HepG2 (cell line): ENCODE data around the gene HES7. TPM values are rescaled to one million over a fixed set of nuclear protein-coding genes. Genes with fewer than 3 reads are reported as not detected.
A peak's percentile ranks its signal among the peaks of the same experiment; 100 is the strongest.

Experiments
- GATAD2A ChIP-seq: IDR thresholded peaks from 2 replicates; pipeline ENCODE4 v1.6.1; 2016
- HDAC1 ChIP-seq: sonication (generic); formaldehyde crosslinking; IDR thresholded peaks from 2 replicates; pipeline ENCODE4 v1.5.1; 2020; ENCODE audit warnings: mild to moderate bottlenecking, missing genetic modification reagents
- HNRNPK ChIP-seq: fragments of 200-400 bp; formaldehyde crosslinking; IDR thresholded peaks from 2 replicates; pipeline ENCODE4 v1.6.1; 2018; ENCODE audit warnings: low read length, low read depth, moderate library complexity, mild to moderate bottlenecking; ENCODE audit not compliant: poor library complexity, severe bottlenecking
- KMT2B ChIP-seq: IDR thresholded peaks from 2 replicates; pipeline ENCODE4 v1.6.1; 2016; ENCODE audit warnings: missing genetic modification reagents, missing compliant biosample characterization
- MED8 ChIP-seq: sonication (generic); formaldehyde crosslinking; IDR thresholded peaks from 2 replicates; pipeline ENCODE4 v1.8.1; 2023; ENCODE audit warnings: mild to moderate bottlenecking, missing genetic modification reagents; ENCODE audit not compliant: insufficient replicate concordance
- PBX3 ChIP-seq: sonication (generic); formaldehyde crosslinking; IDR thresholded peaks from 2 replicates; pipeline ENCODE4 v1.8.1; 2023; ENCODE audit warnings: missing genetic modification reagents, inconsistent platforms, borderline replicate concordance
- RAD51 ChIP-seq: fragments of 450-650 bp; IDR thresholded peaks from 2 replicates; pipeline ENCODE4 v1.6.1; 2016; ENCODE audit warnings: borderline replicate concordance
- TEAD3 ChIP-seq: optimal IDR thresholded peaks from 2 replicates; pipeline ENCODE3; 2016; ENCODE audit warnings: borderline replicate concordance
- TFDP1 ChIP-seq: IDR thresholded peaks from 2 replicates; pipeline ENCODE4 v1.6.1; 2016; ENCODE audit warnings: missing compliant biosample characterization, missing genetic modification reagents, borderline replicate concordance
- TFDP2 ChIP-seq: sonication (generic); formaldehyde crosslinking; IDR thresholded peaks from 2 replicates; pipeline ENCODE4 v1.4.0; 2020; ENCODE audit warnings: missing genetic modification reagents
- ZMYM4 ChIP-seq: sonication (generic); formaldehyde crosslinking; IDR thresholded peaks from 2 replicates; pipeline ENCODE4 v1.8.1; 2023; ENCODE audit warnings: mild to moderate bottlenecking, missing genetic modification reagents
- ZNF24 ChIP-seq: fragments of 450-650 bp; IDR thresholded peaks from 2 replicates; pipeline ENCODE4 v1.6.1; 2017; ENCODE audit warnings: antibody characterized with exemption, mild to moderate bottlenecking
- ZNF3 ChIP-seq: IDR thresholded peaks from 2 replicates; pipeline ENCODE4 v1.7.0; 2017; ENCODE audit warnings: inconsistent platforms
- ZNF441 ChIP-seq: sonication (generic); formaldehyde crosslinking; IDR thresholded peaks from 2 replicates; pipeline ENCODE4 v1.7.0; 2021; ENCODE audit warnings: missing genetic modification reagents, borderline replicate concordance
- ZNF639 ChIP-seq: conservative IDR thresholded peaks from 2 replicates; pipeline ENCODE4 v1.6.1; 2018; ENCODE audit warnings: missing genetic modification reagents
- ZSCAN31 ChIP-seq: sonication (generic); formaldehyde crosslinking; IDR thresholded peaks from 2 replicates; pipeline ENCODE4 v1.5.0; 2020; ENCODE audit warnings: low read depth, mild to moderate bottlenecking, missing genetic modification reagents
- polyA plus RNA-seq, 8 experiments: library from polyadenylated mRNA; depleted of rRNA in 3 of 8; stranded (reverse) in 7 of 8; unstranded in 1 of 8; fragments of >200 nt; fragmentation: Illumina TruSeq in 4 of 8; extraction: Trizol in 4 of 8; gene quantifications; 2 replicates each; pipeline versions ENCODE4 v1.2.1 to v1.2.3, GENCODE V29; 2011 to 2016; ENCODE audit warnings: low read depth in 4 of 8, missing spikeins in 1 of 8, mixed read lengths in 1 of 8; ENCODE audit not compliant: insufficient read depth in 1 of 8
- total RNA-seq, 5 experiments: library from RNA; depleted of rRNA; stranded (reverse); fragments of >200 nt; fragmentation: Illumina TruSeq; extraction: Trizol; gene quantifications; 2 replicates each; pipeline ENCODE4 v1.2.3, GENCODE V29; 2016; ENCODE audit warnings: low read depth in 1 of 5
- TF ChIP-seq, protein P1 (sequence below): sonication (generic); formaldehyde crosslinking; conservative IDR thresholded peaks from 2 replicates; pipeline ENCODE4 v1.4.0; 2020; ENCODE audit warnings: missing genetic modification reagents
- TF ChIP-seq, protein P2 (sequence below): IDR thresholded peaks from 2 replicates; pipeline ENCODE4 v1.4.0; 2020; ENCODE audit warnings: mild to moderate bottlenecking, missing genetic modification reagents

The HES7 gene
- total and polyA plus RNA-seq, 2 of the 13 experiments (the other 11 are each of a cell fraction or from before 2014, with no cell fraction given) = not detected

DNA sequence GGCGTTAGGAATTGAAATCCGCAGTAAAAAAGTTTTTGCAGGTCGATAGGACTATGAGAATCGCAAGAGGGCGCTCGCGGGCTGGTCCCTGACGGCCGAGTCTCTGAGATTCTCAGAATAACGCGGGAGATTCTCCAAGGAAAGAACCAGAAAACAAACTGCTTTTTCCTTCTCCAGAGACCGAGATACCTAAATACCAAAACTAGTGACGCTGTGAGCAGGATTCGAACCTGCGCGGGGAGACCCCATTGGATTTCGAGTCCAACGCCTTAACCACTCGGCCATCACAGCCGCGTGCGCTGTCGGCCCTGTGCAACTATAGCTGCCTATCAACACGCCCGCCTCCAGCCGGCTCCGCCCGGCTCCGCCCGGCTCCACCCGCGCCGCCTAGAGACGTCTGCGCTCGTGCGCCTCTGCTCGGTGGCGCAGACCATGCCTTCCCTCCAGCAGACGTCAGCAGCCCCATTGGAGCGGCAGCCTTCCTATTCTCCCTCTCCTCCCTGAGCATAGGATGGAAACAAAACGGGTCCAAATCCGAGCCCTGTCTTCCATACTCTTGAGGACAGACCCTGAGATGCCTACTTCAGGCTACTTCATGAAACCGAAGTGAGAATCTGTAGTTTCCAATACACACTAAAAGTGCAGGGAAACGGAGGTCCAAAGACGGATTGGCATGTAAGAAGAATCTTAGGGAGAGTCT lies 14.9 kb upstream of the HES7 start (continued):
- TF ChIP-seq PBX3 (CRISPR knock-in tag) = no peak
- no peak for TF ChIP-seq ZNF3
- TF ChIP-seq ZMYM4 = peak; percentile 65
- peak; percentile 78 for TF ChIP-seq ZSCAN31 (CRISPR knock-in tag)
- no peak for TF ChIP-seq KMT2B (CRISPR knock-in tag)
- TF ChIP-seq HNRNPK = no peak
- peak; percentile 87 for TF ChIP-seq TFDP2
- peak; percentile 60; the same call in 1 of the 2 replicates for TF ChIP-seq HDAC1 (CRISPR knock-in tag)
- peak; percentile 82; the same call in 1 of the 2 replicates for TF ChIP-seq TFDP1 (CRISPR knock-in tag)
- TF ChIP-seq GATAD2A (CRISPR knock-in tag) = peak; percentile 82
- peak; percentile 80; the same call in 1 of the 2 replicates for TF ChIP-seq ZNF441 (CRISPR knock-in tag)
- TF ChIP-seq, protein P1, sequence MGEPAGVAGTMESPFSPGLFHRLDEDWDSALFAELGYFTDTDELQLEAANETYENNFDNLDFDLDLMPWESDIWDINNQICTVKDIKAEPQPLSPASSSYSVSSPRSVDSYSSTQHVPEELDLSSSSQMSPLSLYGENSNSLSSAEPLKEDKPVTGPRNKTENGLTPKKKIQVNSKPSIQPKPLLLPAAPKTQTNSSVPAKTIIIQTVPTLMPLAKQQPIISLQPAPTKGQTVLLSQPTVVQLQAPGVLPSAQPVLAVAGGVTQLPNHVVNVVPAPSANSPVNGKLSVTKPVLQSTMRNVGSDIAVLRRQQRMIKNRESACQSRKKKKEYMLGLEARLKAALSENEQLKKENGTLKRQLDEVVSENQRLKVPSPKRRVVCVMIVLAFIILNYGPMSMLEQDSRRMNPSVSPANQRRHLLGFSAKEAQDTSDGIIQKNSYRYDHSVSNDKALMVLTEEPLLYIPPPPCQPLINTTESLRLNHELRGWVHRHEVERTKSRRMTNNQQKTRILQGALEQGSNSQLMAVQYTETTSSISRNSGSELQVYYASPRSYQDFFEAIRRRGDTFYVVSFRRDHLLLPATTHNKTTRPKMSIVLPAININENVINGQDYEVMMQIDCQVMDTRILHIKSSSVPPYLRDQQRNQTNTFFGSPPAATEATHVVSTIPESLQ = no peak; the same call in 1 of the 2 replicates
- TF ChIP-seq ZNF639 (CRISPR knock-in tag) = no peak
- no peak for TF ChIP-seq RAD51
- TF ChIP-seq ZNF24 = peak; percentile 95
- TF ChIP-seq, protein P2, sequence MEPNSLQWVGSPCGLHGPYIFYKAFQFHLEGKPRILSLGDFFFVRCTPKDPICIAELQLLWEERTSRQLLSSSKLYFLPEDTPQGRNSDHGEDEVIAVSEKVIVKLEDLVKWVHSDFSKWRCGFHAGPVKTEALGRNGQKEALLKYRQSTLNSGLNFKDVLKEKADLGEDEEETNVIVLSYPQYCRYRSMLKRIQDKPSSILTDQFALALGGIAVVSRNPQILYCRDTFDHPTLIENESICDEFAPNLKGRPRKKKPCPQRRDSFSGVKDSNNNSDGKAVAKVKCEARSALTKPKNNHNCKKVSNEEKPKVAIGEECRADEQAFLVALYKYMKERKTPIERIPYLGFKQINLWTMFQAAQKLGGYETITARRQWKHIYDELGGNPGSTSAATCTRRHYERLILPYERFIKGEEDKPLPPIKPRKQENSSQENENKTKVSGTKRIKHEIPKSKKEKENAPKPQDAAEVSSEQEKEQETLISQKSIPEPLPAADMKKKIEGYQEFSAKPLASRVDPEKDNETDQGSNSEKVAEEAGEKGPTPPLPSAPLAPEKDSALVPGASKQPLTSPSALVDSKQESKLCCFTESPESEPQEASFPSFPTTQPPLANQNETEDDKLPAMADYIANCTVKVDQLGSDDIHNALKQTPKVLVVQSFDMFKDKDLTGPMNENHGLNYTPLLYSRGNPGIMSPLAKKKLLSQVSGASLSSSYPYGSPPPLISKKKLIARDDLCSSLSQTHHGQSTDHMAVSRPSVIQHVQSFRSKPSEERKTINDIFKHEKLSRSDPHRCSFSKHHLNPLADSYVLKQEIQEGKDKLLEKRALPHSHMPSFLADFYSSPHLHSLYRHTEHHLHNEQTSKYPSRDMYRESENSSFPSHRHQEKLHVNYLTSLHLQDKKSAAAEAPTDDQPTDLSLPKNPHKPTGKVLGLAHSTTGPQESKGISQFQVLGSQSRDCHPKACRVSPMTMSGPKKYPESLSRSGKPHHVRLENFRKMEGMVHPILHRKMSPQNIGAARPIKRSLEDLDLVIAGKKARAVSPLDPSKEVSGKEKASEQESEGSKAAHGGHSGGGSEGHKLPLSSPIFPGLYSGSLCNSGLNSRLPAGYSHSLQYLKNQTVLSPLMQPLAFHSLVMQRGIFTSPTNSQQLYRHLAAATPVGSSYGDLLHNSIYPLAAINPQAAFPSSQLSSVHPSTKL (CRISPR knock-in tag) = peak; percentile 83
- no peak for TF ChIP-seq MED8 (CRISPR knock-in tag)
- peak; percentile 62 for TF ChIP-seq TEAD3 (CRISPR knock-in tag)
